ENCODE results near the gene SEC22C. TPM values are rescaled to one million over a fixed set of nuclear protein-coding genes. Genes with fewer than 3 reads are reported as not detected.

The SEC22C gene
- total RNA-seq, 4 donors from 2014 or later, result 56.0 to 84.4 (median 72.1) TPM

- H3K27ac ChIP-seq, result no peak overlapping the region
- H3K4me3 ChIP-seq, result no peak overlapping the region
- no peaks in the 10 kb centered on the region for H3K4me1 ChIP-seq
- peaks cover 1% of the 10 kb centered on the region for H3K27me3 ChIP-seq
- no peaks in the 10 kb centered on the region for H3K9me3 ChIP-seq
- WGBS, 2 donors (ENCODE audit: low coverage in 1 of 2), result 81% methylated on average over 4 of the region's 12 CpGs; no CpG with 5 or more reads in 1 of the 2 donors
- TF ChIP-seq POLR2A (IDR thresholded peaks at IDR 0.05), result no peak
- TF ChIP-seq EP300 (IDR thresholded peaks at IDR 0.05), result no peak
- no peak for TF ChIP-seq POLR2AphosphoS5 (IDR thresholded peaks at IDR 0.05)
- TF ChIP-seq CTCF (IDR thresholded peaks at IDR 0.05), result no peak
- ATAC-seq, result no peak
- H3K36me3 ChIP-seq, result no peaks in the 10 kb centered on the region
Observed at GRCh38 chr3:42515391-42515916, 66.3 kb downstream of the SEC22C start.

GRCh38 chr3:42514876-42515275, 66.9 kb downstream of the SEC22C start:
- 100% methylated on average over 1 of the region's 4 CpGs; no CpG with 5 or more reads in 1 of the 2 donors for WGBS, 2 donors (ENCODE audit: low coverage in 1 of 2)
- Histone ChIP-seq H3K4me3 (no peak overlapping the region), H3K36me3 (no peaks in the 10 kb centered on the region), H3K27ac (no peak overlapping the region), H3K9me3 (no peaks in the 10 kb centered on the region), H3K4me1 (no peaks in the 10 kb centered on the region), H3K27me3 (peaks cover 7% of the 10 kb centered on the region)
- no peak for ATAC-seq
- TF ChIP-seq EP300 (IDR thresholded peaks at IDR 0.05) (no peak), POLR2AphosphoS5 (IDR thresholded peaks at IDR 0.05) (no peak), CTCF (IDR thresholded peaks at IDR 0.05) (no peak), POLR2A (IDR thresholded peaks at IDR 0.05) (no peak)

- Histone ChIP-seq H3K27me3 (peaks cover 12% of the 10 kb centered on the region), H3K4me1 (no peaks in the 10 kb centered on the region), H3K27ac (no peak overlapping the region), H3K36me3 (no peaks in the 10 kb centered on the region), H3K9me3 (no peaks in the 10 kb centered on the region), H3K4me3 (no peak overlapping the region)
- WGBS, 2 donors (ENCODE audit: low coverage in 1 of 2), result 100% methylated on average over 1 of the region's 6 CpGs; no CpG with 5 or more reads in 1 of the 2 donors
- no peak for ATAC-seq
- TF ChIP-seq EP300 (IDR thresholded peaks at IDR 0.05) (no peak), CTCF (IDR thresholded peaks at IDR 0.05) (no peak), POLR2A (IDR thresholded peaks at IDR 0.05) (no peak), POLR2AphosphoS5 (IDR thresholded peaks at IDR 0.05) (no peak)
Observed at GRCh38 chr3:42513521-42513920, 68.2 kb downstream of the SEC22C start.

GRCh38 chr3:42513121-42513520, 68.6 kb downstream of the SEC22C start:
- no CpG with 5 or more reads among the region's 3 CpGs for WGBS, 2 donors (ENCODE audit: low coverage in 1 of 2)
- TF ChIP-seq CTCF (IDR thresholded peaks at IDR 0.05) (no peak), POLR2AphosphoS5 (IDR thresholded peaks at IDR 0.05) (no peak), EP300 (IDR thresholded peaks at IDR 0.05) (no peak), POLR2A (IDR thresholded peaks at IDR 0.05) (no peak)
- ATAC-seq, result no peak
- Histone ChIP-seq H3K4me1 (no peaks in the 10 kb centered on the region), H3K27ac (no peak overlapping the region), H3K36me3 (no peaks in the 10 kb centered on the region), H3K9me3 (no peaks in the 10 kb centered on the region), H3K27me3 (peaks cover 12% of the 10 kb centered on the region), H3K4me3 (no peak overlapping the region)

GRCh38 chr3:42511736-42512135, 70.0 kb downstream of the SEC22C start:
- 50 to 94% methylated on average over 1 to 2 of the region's 2 CpGs for WGBS, 2 donors (ENCODE audit: low coverage in 1 of 2)
- ATAC-seq, result no peak
- no peak overlapping the region for H3K4me3 ChIP-seq
- peaks cover 12% of the 10 kb centered on the region for H3K27me3 ChIP-seq
- TF ChIP-seq EP300 (IDR thresholded peaks at IDR 0.05) (no peak), POLR2A (IDR thresholded peaks at IDR 0.05) (no peak)
- no peaks in the 10 kb centered on the region for H3K36me3 ChIP-seq
- H3K4me1 ChIP-seq, result no peaks in the 10 kb centered on the region
- H3K9me3 ChIP-seq, result no peaks in the 10 kb centered on the region
- H3K27ac ChIP-seq, result no peak overlapping the region
